Hindlimb muscle (tissue), 1 donor: Measurements from ENCODE around the gene SELENOH. TPM values are rescaled to one million over a fixed set of nuclear protein-coding genes. Genes with fewer than 3 reads are reported as not detected.
"Not testable (repeated sequence)": the region's sequence is repeated elsewhere in the genome, so short reads cannot be mapped to it uniquely, and the experiment has no call there.

Experiments
- DNase-seq: peaks from one replicate; pipeline ENCODE4 v3.0.0-alpha.2; 2013
- polyA plus RNA-seq: library from polyadenylated mRNA; unstranded; fragments of 120-200 nt; gene quantifications from one replicate; pipeline ENCODE4 v1.2.1, GENCODE V29; 2013; ENCODE audit not compliant: insufficient read length

SELENOH gene
- polyA plus RNA-seq = 75.3 TPM

- peak; percentile 96 for DNase-seq
Observed at GRCh38 chr11:57741132-57742086, at the start of gene SELENOH. TSS of gene SELENOH (plus strand) at chr11:57741491. CDS start at chr11:57741596, 105 bp downstream.

GRCh38 chr11:57698843-57699365 lies 42.4 kb upstream of the SELENOH start:
- DNase-seq = no peak

- DNase-seq = no peak
Observed at GRCh38 chr11:57699813-57700212, 41.5 kb upstream of the SELENOH start.

- no peak for DNase-seq
Observed at GRCh38 chr11:57700425-57700824, 40.9 kb upstream of the SELENOH start.

- no peak for DNase-seq
Observed at GRCh38 chr11:57703341-57703740, 38.0 kb upstream of the SELENOH start.

GRCh38 chr11:57704932-57705331 lies 36.4 kb upstream of the SELENOH start:
- DNase-seq = no peak

- not testable (repeated sequence) for DNase-seq
Observed at GRCh38 chr11:57705432-57705831, 35.9 kb upstream of the SELENOH start.

- no peak for DNase-seq
Observed at GRCh38 chr11:57709802-57710367, 31.4 kb upstream of the SELENOH start.

GRCh38 chr11:57711414-57712255 lies 29.7 kb upstream of the SELENOH start, which contains the start of gene MED19:
TSS of gene MED19 (minus strand) at chr11:57712215. CDS start at chr11:57712179, 36 bp downstream.
- no peak for DNase-seq

- peak; percentile 95 for DNase-seq
Observed at GRCh38 chr11:57712256-57713150, 28.8 kb upstream of the SELENOH start, which contains the start of gene TMX2. TSS of gene TMX2 (plus strand) at chr11:57712593. CDS start at chr11:57712619, 26 bp downstream.

- no peak for DNase-seq
Observed at GRCh38 chr11:57713835-57714234, 27.5 kb upstream of the SELENOH start.

- DNase-seq = not testable (repeated sequence)
Observed at GRCh38 chr11:57716726-57717125, 24.6 kb upstream of the SELENOH start.

GRCh38 chr11:57727185-57727584 lies 14.1 kb upstream of the SELENOH start:
- no peak for DNase-seq

- no peak for DNase-seq
Observed at GRCh38 chr11:57728829-57729228, 12.5 kb upstream of the SELENOH start.

GRCh38 chr11:57729479-57729878 lies 11.8 kb upstream of the SELENOH start:
- DNase-seq = no peak

GRCh38 chr11:57732661-57733060 lies 8.6 kb upstream of the SELENOH start:
- DNase-seq = no peak

GRCh38 chr11:57735619-57736298 lies 5.5 kb upstream of the SELENOH start:
- DNase-seq = no peak

- no peak for DNase-seq
Observed at GRCh38 chr11:57742087-57742452, 779 bp downstream of the SELENOH start.

- DNase-seq = no peak
Observed at GRCh38 chr11:57744357-57744756, 3.1 kb downstream of the SELENOH start.

GRCh38 chr11:57745206-57745605 lies 3.9 kb downstream of the SELENOH start:
- DNase-seq = no peak

- no peak for DNase-seq
Observed at GRCh38 chr11:57746920-57747319, 5.6 kb downstream of the SELENOH start.
